GM12891 (cell line): ENCODE data around the gene CTNND2.

Experiments
- DNase-seq: peaks from one replicate; pipeline ENCODE4 v3.0.0; 2011; ENCODE audit warnings: low spot score; ENCODE audit not compliant: insufficient read length
- FAIRE-seq: peaks from 2 replicates; lab custom pipeline; 2011; peaks lifted over from hg19 to GRCh38; lab: Jason Lieb, UNC
- PAX5 ChIP-seq: IDR thresholded peaks from 2 replicates; pipeline ENCODE4 v1.6.1; 2011; ENCODE audit warnings: low read length, moderate library complexity, mild to moderate bottlenecking; ENCODE audit not compliant: insufficient read depth, severe bottlenecking
- POLR2A ChIP-seq: IDR thresholded peaks from 2 replicates; pipeline ENCODE4 v1.6.1; 2011; ENCODE audit warnings: low read depth, low read length, control low read depth
- POLR2AphosphoS5 ChIP-seq: IDR thresholded peaks from 2 replicates; pipeline ENCODE4 v1.6.1; 2011; ENCODE audit warnings: low read depth, low read length, control low read depth
- POU2F2 ChIP-seq: IDR thresholded peaks from 2 replicates; pipeline ENCODE4 v1.6.1; 2011; ENCODE audit warnings: low read depth, mild to moderate bottlenecking, control low read depth, low read length, moderate library complexity
- SPI1 ChIP-seq: IDR thresholded peaks from 2 replicates; pipeline ENCODE4 v1.6.1; 2011; ENCODE audit warnings: low read depth, low read length, control low read depth
- TAF1 ChIP-seq: IDR thresholded peaks from 2 replicates; pipeline ENCODE4 v1.6.1; 2011; ENCODE audit warnings: low read depth, low read length, control low read depth

Gene CTNND2

GRCh38 chr5:11224436-11225187, 679.6 kb downstream of the CTNND2 start:
- FAIRE-seq (no peak), DNase-seq (no peak)
- TF ChIP-seq TAF1: no peak
- no peak for TF ChIP-seq POU2F2
- no peak for TF ChIP-seq POLR2A
- TF ChIP-seq PAX5: no peak
- TF ChIP-seq SPI1: no peak
- TF ChIP-seq POLR2AphosphoS5: no peak

- TF ChIP-seq POLR2AphosphoS5 (no peak), SPI1 (no peak), TAF1 (no peak), POU2F2 (no peak), POLR2A (no peak), PAX5 (no peak)
- FAIRE-seq: no peak
- DNase-seq: no peak
These were observed 682.1 kb downstream of the CTNND2 start for GRCh38 chr5:11222169-11222568.

- FAIRE-seq: no peak
- no peak for DNase-seq
- no peak for TF ChIP-seq SPI1
- TF ChIP-seq POLR2AphosphoS5: no peak
- TF ChIP-seq POU2F2: no peak
- no peak for TF ChIP-seq POLR2A
- no peak for TF ChIP-seq PAX5
These were observed 689.2 kb downstream of the CTNND2 start for GRCh38 chr5:11214864-11215644.

GRCh38 chr5:11212706-11213105, 691.5 kb downstream of the CTNND2 start:
- FAIRE-seq (no peak), DNase-seq (no peak)
- TF ChIP-seq SPI1 (no peak), POU2F2 (no peak), PAX5 (no peak), TAF1 (no peak), POLR2A (no peak), POLR2AphosphoS5 (no peak)

GRCh38 chr5:11197726-11198125, 706.5 kb downstream of the CTNND2 start:
- DNase-seq (no peak), FAIRE-seq (no peak)
- TF ChIP-seq POLR2A: no peak
- no peak for TF ChIP-seq SPI1
- no peak for TF ChIP-seq POLR2AphosphoS5
- TF ChIP-seq PAX5: no peak
- no peak for TF ChIP-seq POU2F2
- no peak for TF ChIP-seq TAF1

- DNase-seq (no peak), FAIRE-seq (no peak)
- no peak for TF ChIP-seq SPI1
- TF ChIP-seq PAX5: no peak
- no peak for TF ChIP-seq POLR2A
- no peak for TF ChIP-seq POU2F2
- TF ChIP-seq TAF1: no peak
- no peak for TF ChIP-seq POLR2AphosphoS5
These were observed 712.6 kb downstream of the CTNND2 start for GRCh38 chr5:11191673-11192072.

- FAIRE-seq (no peak), DNase-seq (no peak)
- TF ChIP-seq SPI1 (no peak), POLR2A (no peak), TAF1 (no peak), POLR2AphosphoS5 (no peak), PAX5 (no peak), POU2F2 (no peak)
These were observed 721.7 kb downstream of the CTNND2 start for GRCh38 chr5:11182441-11183080.

- no peak for DNase-seq
- TF ChIP-seq TAF1: no peak
- TF ChIP-seq POLR2A: no peak
- no peak for TF ChIP-seq PAX5
- no peak for TF ChIP-seq SPI1
- peak; percentile 69 for FAIRE-seq
These were observed 722.3 kb downstream of the CTNND2 start for GRCh38 chr5:11181940-11182339.

- no peak for TF ChIP-seq TAF1
- TF ChIP-seq PAX5: no peak
- no peak for TF ChIP-seq POU2F2
- TF ChIP-seq POLR2AphosphoS5: no peak
- TF ChIP-seq SPI1: no peak
- TF ChIP-seq POLR2A: no peak
- DNase-seq (no peak), FAIRE-seq (no peak)
These were observed 723.4 kb downstream of the CTNND2 start for GRCh38 chr5:11180890-11181289.
